Measurements from ENCODE around the gene EDDM13.
A peak's percentile ranks its signal among the peaks of the same experiment; 100 is the strongest.
"Not testable (repeated sequence)": the region's sequence is repeated elsewhere in the genome, so short reads cannot be mapped to it uniquely, and the experiment has no call there.

The EDDM13 gene

GRCh38 chr19:56295531-56296455 lies 23.2 kb downstream of the EDDM13 start:
- DNase-seq, result no peak

GRCh38 chr19:56297010-56297409 lies 24.5 kb downstream of the EDDM13 start:
- no peak for DNase-seq

GRCh38 chr19:56299688-56300087 lies 27.1 kb downstream of the EDDM13 start:
- DNase-seq, result no peak

GRCh38 chr19:56301155-56301554 lies 28.6 kb downstream of the EDDM13 start:
- DNase-seq, result no peak

DNA sequence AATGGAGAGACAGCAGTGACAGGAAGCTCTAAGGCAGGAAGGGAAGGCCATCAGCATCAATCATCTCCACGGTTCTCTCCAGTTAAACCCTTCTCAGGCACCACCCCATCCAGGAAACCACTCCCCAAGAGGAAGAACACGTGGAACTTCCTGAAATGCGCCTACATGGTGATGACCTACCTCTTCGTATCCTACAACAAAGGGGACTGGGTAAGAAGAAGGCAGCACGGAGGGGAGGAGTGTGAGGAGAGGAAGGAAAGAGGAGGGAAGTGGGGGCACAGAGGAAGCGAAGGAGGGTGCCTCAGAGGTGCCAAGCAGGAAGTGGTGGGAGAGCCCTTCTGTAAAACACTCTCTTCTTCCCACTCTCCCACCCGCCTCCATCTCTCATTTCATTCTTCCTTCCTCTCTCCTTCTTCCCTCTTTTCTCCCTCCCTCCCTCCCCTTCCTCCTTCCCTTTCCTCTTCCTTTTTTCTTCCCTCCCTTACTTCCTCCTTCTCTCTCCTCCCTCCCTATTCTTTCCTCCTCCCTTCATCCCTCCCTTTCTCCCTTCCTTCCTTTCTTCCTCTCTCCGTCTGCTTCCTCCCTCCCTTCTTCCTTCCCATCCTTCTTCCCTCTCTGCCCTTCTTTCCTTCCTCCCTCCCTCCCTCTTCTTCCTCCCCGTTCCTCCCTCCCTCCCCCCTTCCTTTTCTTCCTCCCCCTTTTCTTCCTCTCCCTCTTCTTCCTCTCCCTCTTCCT lies 29.5 kb downstream of the EDDM13 start:
- no peak for DNase-seq

DNA sequence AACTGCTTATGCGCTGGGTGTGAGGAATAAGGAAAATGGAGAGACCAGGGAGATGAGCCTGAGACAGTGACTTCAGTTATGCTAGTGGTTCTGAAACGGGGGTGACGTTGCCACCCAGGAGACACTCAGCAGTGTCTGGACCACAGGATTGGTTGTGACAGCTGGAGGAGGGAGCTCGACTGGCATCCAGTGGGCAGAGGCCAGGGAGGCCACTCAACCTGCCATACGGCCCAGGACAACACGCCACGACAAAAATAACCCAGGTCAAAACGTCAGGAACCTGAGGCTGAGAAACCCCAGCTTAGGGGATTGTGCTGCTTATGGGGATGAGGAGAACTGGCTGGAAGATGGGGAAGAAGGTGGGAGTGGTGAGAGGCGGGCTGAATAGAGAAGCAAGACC lies 31.7 kb downstream of the EDDM13 start:
- DNase-seq, result no peak

DNA sequence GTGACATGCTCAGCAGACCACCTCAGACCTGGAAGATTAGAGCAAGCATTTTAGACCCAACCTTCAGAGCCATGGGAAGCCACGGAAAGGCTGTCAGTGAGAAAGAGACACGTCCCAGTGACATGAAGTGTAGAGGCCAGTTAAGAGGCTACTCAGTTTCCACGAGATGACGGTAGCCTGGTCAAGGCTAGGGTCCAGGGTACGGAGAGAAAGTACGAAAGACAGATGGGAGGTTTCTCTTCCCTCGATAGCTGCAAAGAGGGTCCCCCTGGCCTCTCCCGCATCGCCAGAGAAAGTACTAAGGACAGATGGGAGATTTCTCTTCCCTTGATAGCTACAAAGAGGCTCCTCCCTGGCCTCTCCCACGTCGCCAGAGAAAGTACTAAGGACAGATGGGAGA lies 33.5 kb downstream of the EDDM13 start:
- DNase-seq, result no peak

DNA sequence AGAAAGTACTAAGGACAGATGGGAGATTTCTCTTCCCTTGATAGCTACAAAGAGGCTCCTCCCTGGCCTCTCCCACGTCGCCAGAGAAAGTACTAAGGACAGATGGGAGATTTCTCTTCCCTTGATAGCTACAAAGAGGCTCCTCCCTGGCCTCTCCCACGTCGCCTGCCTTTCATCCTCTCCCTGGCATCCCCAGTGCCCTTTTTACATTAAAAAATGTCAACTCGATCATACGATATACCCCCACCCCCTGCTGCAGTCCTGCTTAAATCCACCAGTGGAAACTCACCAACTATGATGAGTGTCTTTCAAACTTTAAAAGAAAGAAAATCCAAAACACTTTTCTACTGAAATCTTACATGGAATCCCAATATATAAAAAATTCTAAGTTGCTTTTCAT lies 34.5 kb downstream of the EDDM13 start:
- not testable (repeated sequence) for DNase-seq

DNA sequence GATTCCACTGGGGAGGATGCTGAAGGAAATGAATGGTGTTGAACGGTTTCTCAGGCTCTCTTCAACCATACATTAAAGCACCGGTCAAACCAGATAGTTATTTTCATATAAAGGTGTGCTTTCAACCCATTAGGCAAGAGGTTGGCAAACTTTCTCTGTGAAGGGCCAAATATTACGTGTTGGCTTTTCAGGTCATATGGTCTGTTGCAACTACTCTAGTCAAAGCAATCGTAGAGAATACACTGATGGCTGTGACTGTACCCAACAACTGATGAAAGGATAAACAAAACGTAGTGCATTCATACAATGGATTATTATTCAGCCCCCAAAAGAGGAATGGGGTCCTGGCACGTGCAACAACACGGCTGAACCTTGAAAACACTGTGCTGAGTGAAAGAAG lies 36.2 kb downstream of the EDDM13 start:
- DNase-seq, result no peak

GRCh38 chr19:56309511-56310185 lies 37.1 kb downstream of the EDDM13 start:
- DNase-seq, result peak; percentile 54

DNA sequence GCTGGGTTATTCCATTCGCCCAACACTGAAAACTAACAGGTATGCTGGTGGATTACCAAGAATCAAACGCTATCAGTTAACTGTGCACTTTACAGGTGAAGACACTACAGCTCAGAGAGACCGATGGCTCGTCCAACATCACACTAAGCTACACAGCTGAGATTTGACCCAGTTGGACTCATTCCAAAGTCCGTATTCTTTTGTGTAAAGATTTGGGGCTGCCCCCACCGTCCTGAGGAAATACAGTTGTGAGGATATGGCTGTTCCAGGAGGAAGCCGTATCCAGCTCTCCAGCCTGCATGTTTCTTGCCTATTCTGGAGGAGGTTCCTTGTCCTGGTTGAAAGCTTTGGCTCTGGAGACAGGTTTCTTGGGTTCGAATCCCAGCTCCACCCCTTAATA lies 37.9 kb downstream of the EDDM13 start:
- DNase-seq, result no peak

DNA sequence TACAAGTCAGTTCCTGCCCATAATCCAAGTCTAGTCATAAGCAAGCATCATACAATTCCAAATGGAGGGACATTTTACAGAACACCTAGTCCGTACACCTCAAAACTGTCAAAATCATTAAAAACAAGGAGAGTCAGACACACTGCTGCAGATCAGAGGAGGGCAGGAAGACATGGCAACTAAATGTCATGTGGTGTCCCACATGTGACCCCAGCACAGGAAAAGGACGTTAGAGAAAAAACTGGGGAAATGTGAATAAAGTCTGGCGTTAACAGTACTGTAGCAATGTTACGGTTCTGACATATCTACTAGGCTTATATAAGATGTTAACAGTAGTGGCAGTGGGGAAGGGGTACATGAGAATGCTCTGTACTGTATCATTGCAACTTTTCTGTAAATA lies 39.8 kb downstream of the EDDM13 start:
- DNase-seq, result no peak

DNA sequence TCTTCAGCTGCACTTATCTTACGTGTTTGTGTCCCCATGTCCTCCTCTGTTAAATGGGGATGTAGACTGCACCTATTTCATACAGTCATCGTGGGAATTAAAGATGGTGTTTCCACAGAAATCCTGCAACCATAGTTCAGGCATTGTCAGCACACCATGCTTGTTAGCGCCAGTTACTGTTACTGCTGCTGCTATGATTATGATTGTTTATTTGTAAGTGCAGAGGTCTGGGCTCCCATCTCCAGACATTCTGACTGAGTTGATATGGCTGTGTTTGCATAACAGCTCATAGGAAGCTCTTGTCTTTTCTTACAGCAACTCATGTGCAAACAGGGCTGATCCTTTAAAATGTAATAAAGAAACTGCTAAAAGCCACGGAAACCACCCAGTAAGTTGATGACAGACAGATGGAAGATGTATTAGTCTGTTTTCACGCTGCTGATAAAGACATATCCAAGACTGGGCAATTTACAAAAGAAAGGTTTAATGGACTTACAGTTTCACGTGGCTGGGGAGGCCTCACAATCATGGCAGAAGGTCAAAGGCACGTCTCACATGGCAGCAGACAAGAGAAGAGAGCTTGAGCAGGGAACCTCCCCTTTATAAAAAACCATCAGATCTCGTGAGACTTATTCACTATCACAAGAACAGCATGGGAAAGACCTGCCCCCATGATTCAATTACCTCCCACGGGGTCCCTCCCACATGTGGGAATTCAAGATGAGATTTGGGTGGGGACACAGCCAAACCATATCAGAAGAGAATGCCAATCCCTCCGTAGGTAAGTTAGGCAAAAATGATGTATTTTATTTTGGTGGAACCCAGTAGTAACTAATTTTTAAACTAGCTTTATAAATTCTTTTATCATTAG lies 40.5 kb downstream of the EDDM13 start:
- peak; percentile 10 for DNase-seq

- DNase-seq, result no peak
Observed at GRCh38 chr19:56314018-56314380, 41.5 kb downstream of the EDDM13 start.

- DNase-seq, result peak; percentile 97
Observed at GRCh38 chr19:56314381-56315076, 42.0 kb downstream of the EDDM13 start, which contains the start of gene ZSCAN5A. Gene ZSCAN5A, minus strand, starts transcription at chr19:56314839. Its CDS starts 89,793 bp downstream, at chr19:56225046.

DNA sequence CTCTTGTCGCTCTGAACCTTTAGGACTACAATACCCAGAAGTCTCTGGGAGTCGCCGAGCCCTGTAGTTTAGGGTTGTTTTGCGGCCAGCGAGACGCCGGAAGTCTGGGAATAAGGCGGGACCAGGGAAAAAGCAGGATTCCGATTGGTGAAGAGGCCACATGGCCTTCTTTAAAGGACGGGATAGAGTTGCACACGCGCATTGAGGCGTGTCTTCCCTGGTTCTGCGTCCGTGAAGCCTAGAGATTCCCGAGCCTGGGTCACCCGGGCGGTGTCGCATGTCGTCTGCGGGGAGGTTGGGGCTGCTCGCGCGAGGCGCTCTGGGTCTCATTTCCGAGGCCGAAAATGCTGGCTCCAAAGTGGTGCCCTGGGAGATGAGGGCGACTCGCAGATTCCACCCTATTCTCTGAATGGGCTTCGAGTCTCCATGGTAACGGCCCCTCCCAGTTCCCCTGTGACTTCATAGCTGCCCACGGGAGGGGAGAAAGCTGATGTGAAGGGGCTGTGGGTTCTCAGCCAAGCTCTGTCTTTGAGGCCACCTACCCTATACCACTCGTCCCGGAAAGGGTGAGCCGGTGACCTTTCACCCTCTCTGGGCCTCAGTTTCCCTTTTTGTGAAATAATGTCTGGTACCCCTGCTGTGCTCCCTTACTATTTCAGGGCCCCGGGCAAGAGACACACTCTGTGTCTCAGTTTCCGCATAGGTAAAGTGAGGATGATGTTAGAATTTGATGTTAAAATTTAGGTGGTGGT lies 42.7 kb downstream of the EDDM13 start:
- peak; percentile 93 for DNase-seq

DNA sequence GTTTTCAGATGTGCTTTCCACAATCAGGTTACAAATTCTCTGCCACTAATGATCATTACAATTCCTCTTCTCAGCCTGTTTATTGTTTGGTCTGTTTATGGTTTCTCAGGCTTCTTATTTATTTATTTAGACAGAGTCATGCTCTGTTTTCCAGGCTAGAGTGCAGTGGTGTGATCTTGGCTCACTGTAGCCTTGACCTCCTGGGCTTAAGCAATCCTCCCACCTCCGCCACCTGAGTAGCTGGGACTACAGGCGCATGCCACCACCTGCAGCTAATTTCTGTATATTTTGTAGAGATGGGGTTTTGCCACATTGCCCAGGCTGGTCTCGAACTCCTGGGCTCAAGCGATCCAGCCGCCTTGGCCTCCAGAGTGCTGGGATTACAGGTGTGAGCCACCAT lies 44.2 kb downstream of the EDDM13 start:
- no peak for DNase-seq

- no peak for DNase-seq
Observed at GRCh38 chr19:56317749-56318148, 45.2 kb downstream of the EDDM13 start.

DNA sequence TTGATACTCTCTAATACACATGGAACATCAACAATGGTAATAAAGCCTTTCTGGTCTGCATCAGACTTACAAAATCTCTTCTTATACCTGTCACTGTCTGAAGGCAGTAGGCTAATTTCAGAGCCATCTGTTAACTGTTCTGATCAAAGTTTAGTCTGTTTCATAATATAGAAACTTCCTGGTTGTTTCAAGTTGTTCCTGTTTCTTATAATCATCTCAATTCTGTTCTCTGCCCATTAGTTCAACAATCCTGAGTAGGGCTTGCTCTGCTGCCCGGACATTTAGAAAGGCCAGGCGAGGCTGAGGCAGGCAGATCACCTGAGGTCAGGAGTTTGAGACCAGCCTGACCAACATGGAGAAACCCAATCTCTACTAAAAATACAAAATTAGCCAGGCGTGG lies 47.4 kb downstream of the EDDM13 start:
- DNase-seq, result no peak

GRCh38 chr19:56321254-56321988 lies 48.9 kb downstream of the EDDM13 start:
- DNase-seq, result no peak
